Activated effector memory CD4-positive, alpha-beta T cell treated with Interleukin-2 at 50 U/mL for 16 hours (primary cell): Measurements from ENCODE around the gene ZNF438.

ENCODE experiments used
- DNase-seq: peaks from one replicate; pipeline ENCODE4 v3.0.0-alpha.2; 2020

The ZNF438 gene

DNA sequence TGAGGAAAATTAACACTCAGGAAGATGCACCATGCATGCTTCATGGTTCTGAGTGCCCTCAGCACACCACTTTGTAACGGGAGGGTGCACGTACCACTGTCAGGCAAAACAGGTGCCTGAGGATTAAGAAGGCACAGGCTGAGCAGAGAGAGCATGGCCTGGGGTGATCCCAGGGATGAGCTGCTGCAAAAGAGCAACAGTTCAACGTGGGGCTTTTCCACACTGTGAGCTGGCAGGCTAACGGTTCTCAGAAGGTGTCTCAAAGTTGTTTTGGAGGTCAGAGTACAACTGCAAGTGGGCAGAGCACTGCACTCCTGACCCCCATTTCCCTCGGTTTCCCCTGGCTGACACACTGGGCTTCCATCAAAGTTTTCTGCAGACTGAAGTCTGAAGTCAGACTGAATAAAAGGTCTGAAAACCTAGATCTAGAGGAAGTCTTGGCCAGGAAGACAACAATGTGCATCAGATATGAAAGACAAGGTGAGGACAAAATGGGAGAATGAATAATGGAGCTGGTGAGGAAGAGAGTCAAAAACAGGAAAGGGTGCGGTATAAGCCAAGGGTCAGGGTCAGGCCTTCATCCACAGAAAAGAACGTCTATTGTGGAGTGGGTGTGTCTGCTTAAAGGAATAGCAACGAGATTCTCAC is 20.5 kb downstream of the ZNF438 start:
- no peak for DNase-seq

GRCh38 chr10:31010062-31010461 is 21.6 kb downstream of the ZNF438 start:
- DNase-seq = no peak

GRCh38 chr10:31005895-31006294 is 25.8 kb downstream of the ZNF438 start:
- DNase-seq = no peak

GRCh38 chr10:31004611-31005193 is 27.0 kb downstream of the ZNF438 start:
- no peak for DNase-seq

DNA sequence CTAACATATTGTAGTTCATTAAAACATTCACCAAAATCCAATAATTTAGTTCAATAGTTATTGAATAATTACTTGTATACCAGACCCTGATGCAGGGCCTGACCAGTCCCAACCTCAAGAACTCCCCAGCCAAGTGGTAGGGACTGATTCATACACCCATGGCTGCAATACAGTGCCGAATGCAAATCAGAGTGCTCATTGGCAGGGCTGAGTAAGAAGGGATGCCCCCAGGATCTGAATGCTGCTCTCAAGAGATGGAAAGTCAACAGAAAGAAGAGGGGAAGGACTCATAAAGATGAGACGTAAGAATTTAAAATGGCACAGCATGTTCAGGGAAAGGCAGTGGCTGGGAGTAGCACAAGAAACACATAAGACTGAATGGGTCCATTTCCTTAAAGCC is 29.9 kb downstream of the ZNF438 start:
- no peak for DNase-seq

DNA sequence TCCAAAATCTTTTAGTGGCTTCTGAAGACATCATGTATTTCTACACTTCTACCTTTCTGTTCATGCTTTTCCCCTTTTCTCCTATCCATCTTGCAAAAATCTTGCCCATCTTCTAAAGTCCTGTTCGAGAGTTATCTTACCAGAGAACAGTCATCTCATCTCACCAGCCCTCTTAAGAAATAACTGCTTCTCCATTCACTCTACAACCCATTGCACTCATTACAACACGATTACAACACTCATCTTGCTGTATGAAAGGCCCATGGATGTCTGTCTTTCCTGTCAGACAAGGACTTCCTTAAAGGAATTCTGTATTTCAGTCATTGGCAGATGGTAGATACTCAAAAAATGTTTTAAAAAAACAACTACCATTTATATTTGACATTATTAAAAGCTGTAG is 30.8 kb downstream of the ZNF438 start:
- no peak for DNase-seq

- no peak for DNase-seq
These were observed 31.4 kb downstream of the ZNF438 start for GRCh38 chr10:31000071-31000782.

GRCh38 chr10:30999070-30999712 is 32.5 kb downstream of the ZNF438 start:
- no peak for DNase-seq

DNA sequence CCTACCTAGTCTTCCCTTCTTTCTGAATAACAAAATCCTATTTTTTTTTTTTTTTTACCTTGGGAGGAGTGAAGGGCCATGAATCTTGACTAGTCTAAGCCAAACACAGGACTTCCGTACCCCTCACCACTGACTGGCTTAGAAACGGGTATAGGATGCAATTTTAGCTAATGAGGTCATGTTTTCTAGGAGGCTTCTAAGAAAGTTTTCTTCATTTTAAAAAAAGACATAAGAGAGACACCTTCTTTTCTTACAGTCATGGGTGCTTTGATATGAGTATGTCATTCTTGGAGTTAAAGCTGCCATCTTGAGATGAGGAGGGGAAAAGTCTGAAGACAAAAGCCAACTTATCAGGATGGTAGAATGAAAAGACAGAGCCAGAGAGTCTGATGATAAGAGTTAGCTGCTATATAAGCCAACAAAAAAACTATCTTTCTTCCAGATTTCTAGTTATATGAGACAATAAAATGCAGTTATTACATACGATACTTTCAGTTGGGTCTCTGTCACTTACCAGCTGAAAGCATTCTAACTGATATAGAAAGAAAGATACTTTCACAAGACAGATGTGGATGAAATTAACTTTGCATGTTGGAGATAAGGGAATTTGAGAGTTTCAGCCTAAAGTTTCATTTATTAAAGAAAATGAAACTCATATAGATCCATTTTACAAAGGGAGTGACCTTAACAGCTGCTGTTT is 34.0 kb downstream of the ZNF438 start:
- no peak for DNase-seq

DNA sequence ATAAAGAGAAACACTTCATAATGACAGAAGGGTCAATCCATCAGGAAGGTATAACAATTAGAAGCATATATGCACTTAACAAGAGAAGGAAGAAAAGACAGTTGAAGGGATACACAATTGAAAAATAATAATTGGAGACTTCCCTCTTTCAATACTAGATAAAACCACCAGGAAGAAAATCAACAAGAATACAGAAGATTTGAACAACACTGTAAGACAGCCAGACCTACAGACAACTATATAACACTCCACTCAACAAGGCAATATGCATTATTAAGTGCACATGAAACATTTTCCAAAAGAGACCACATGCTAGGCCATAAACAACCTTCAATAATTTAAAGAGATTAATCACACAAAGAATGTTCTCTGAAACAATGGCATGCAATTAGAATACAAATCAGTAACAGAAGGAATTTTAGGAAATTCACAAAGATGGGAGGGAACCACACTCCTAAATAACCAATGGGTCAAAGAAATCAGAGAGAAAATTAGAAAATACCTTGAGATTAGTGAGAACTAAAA is 35.1 kb downstream of the ZNF438 start:
- DNase-seq = no peak

DNA sequence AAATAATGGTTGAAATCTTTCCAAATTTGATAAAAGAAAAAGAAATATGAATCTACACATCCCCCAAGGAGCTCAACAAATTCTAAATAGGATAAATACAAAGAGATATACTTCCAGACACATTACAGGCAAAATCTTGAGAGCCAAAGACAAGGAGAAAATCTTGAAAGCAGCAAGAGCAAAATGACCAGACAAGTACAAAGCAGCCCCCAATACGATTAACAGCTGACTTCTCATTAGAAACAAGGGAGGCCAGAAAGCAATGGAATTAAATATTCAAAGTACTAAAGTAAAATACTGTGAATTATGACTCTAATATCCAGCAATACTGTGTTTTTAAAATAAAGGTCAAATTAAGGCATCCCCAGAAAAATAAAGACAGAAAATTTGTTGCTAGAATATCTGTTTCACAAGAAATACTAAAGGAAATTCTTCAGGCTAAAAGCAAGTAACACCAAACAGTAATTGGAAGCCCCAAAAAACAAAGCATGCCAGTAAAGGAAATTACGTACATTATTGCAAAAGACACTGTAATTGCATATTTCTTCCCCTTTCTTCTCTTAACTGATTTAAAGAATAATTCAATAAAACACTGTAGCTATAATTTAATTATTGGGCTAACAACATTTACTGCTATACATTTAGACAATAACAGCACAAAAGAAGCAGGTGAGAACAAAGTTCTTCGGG is 36.4 kb downstream of the ZNF438 start:
- no peak for DNase-seq

DNA sequence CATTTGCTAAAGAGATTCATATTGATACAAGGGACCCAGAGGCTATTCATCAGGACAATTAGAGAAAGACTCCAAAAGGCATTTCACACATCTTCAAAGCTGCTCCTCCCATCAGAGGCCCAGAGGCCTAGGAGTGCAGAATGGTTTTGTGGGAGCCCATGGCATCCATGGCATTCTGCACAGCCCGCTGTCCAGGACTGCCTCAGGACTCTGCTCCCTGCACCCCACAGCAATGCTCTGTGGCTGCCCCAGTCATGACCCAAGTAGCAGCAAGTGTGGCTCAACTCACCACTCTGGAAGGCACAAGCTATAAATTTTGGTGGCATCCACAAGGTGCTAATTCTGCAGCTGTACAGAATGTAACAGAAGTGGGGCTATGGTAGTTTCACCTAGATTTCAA is 38.5 kb downstream of the ZNF438 start:
- no peak for DNase-seq

DNA sequence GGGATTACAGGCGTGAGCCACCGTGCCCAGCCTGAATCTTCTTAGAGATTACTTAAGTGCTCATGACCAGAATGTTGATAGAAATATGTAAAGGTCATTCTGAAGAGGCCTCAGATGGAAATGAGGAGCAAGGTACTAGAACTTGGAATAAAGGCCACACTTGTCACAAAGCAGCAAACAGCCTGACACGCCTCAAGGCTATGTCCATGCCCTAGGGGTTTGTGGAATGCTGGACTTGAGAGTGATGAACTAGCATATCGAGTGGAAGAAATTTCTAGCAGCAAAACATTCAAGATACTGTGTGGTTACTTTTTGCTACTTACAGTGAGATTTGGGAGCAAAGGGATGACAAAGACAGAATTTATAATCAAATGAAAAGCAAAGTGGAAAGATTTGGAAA is 39.0 kb downstream of the ZNF438 start:
- DNase-seq = no peak

- no peak for DNase-seq
These were observed 40.0 kb downstream of the ZNF438 start for GRCh38 chr10:30991647-30992011.

DNA sequence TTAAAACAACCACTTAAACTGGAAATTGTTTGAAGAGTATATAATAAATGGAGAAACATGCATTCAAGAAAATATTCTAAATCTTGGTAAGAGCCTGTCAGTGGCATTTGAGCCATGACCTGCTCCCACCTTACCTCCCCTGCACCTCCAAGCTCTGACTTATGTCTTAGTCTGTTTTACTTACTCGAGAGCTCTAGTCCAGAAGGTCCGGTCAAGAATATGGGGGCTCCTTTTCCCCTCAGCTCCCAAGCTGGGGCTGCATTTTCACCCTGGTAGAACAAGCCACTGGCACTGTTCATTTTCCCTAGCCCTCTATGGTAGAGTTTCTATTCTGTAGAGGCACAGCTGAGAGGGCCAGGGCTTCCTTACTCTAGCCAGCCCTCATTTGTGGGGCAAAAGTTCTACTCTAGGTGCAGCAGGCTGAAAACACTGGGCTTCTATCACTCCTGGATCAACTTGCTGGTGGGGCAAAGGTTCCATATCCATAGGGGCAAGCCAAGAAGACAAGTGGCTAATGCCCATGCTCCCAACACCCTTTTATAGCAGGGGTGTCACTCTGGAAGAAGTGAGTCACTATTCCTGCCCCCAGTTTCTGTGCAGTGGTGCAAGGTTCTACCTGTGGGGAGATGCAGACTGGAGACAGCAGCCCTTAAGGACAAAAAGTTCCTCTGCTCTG is 40.6 kb downstream of the ZNF438 start:
- no peak for DNase-seq

DNA sequence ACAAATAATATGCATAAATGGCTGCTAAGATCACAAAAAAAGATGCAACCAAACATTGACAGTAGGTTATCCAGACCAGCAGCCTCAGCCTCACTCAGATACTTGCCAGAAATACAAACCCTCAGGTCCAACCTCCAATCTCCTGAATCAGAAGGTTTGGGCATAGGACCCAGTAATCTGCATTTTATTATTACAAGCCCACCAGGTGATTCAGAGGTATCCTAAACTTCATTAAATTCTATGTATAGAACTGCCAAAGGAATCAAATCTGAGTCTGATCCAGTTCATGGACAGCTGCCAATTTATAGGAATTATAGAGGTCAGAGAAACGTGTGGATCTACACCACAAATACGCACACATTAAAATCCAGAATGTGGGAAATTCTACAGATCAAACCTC is 41.3 kb downstream of the ZNF438 start:
- DNase-seq = no peak

- no peak for DNase-seq
These were observed 42.7 kb downstream of the ZNF438 start for GRCh38 chr10:30988831-30989435.

DNA sequence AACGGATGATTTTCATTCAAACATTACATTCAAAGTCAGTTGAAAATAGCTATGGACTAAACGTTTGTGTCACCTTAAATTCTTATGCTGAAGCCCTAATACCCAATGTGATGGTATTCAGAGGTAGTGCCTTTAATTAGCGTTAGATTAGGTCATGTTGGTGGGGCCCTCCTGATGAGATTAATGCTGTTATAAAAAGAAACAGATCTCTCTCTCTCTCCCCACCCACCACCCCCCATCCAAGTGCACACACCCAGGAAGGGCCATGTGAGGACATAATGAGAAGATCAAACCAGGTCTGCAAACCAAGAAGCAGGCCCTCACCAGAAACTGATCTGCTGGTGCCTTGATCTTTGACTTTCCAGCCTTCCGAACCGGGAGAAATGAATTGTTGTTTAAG is 44.2 kb downstream of the ZNF438 start:
- no peak for DNase-seq

GRCh38 chr10:30986053-30986555 is 45.6 kb downstream of the ZNF438 start:
- no peak for DNase-seq

DNA sequence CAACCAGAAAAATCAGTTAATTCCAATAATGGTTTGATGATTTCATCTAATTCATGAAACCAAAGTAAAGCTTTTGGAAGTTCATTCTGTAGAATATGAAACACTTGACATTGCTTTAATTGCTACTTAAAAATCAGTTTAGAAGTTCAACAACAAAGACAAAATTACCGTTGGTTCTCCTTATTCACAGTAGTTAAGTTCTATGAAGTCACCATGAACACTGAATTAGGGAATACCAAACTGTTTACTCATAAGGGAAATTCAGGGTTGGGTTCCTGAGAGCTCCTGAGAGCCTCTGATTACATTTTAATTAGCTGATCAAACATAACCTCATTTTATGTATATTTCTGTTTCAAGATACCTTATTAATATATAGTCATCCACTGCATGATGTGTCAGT is 46.2 kb downstream of the ZNF438 start:
- DNase-seq = no peak
